Right lobe of liver (tissue), 6 donors: Measurements from ENCODE around the gene EDC4. TPM values are rescaled to one million over a fixed set of nuclear protein-coding genes. Genes with fewer than 3 reads are reported as not detected.

Source experiments
- ATAC-seq, 4 donors: fragments of 200-7000 bp; cut with Tn5 transposase; one replicate each; pipeline ENCODE4 v1.9.1; 2020; ENCODE audit warnings: mild to moderate bottlenecking in 4 of 4, moderate library complexity in 4 of 4
- DNase-seq, 3 donors: peaks; one replicate each; pipeline ENCODE4 v3.0.0-alpha.2; 2020
- H3K27ac ChIP-seq, 3 donors: fragments of 200-600 bp; one replicate each; pipeline ENCODE4 v1.8.0; 2022
- H3K27me3 ChIP-seq, 2 donors: fragments of 200-600 bp; one replicate each; pipeline ENCODE4 v1.8.0; 2022
- H3K36me3 ChIP-seq, 4 donors: fragments of 200-600 bp; sonication (generic) in 1 of 4; one replicate each; pipeline versions ENCODE4 v1.5.1 to v1.8.0; 2017 to 2022; ENCODE audit warnings: control low read depth in 1 of 4
- H3K4me1 ChIP-seq, 4 donors: fragments of 200-600 bp; sonication (generic) in 1 of 4; one replicate each; pipeline versions ENCODE4 v1.5.1 to v1.8.0; 2017 to 2022; ENCODE audit warnings: control low read depth in 1 of 4
- H3K4me3 ChIP-seq, 3 donors: fragments of 200-600 bp; one replicate each; pipeline ENCODE4 v1.8.0; 2022
- H3K9me3 ChIP-seq, 4 donors: fragments of 200-600 bp; sonication (generic) in 1 of 4; one replicate each; pipeline versions ENCODE4 v1.5.1 to v1.8.0; 2017 to 2022; ENCODE audit warnings: control low read depth in 1 of 4
- POLR2A ChIP-seq: fragments of 450-650 bp; IDR thresholded peaks from one replicate; pipeline ENCODE4 v1.6.1; 2017; ENCODE audit warnings: antibody characterized with exemption, mild to moderate bottlenecking
- WGBS: methylation state at CpG from one replicate; pipeline ENCODE4 v1.1.6; 2018; ENCODE audit warnings: low coverage, low lambda C conversion rate; ENCODE audit not compliant: insufficient coverage; ENCODE audit errors: missing lambda C conversion rate; 5-methylcytosine and 5-hydroxymethylcytosine counted together
- intact Hi-C, 2 donors: fragments of 100-400 bp; cut with DNase I; formaldehyde crosslinking; loops; one replicate each; pipeline versions ENCODE4 v1.11.2 to v1.14.1; 2022
- total RNA-seq, 6 experiments: library from RNA; depleted of rRNA in 2 of 6; stranded (reverse); fragments of >200 nt in 2 of 6; fragmentation: NEBNext Ultra II Directional in 3 of 6; extraction: Animal tissue kit (Norgen Biotek cat#: 25700) in 3 of 6; gene quantifications; one replicate each; pipeline versions ENCODE4 v1.1.0 to v1.2.4, GENCODE V29; 2016 to 2023
- TF ChIP-seq, protein P1 (sequence below), 4 donors: fragments of 200-600 bp in 3 of 4; fragments of 450-650 bp in 1 of 4; IDR thresholded peaks; one replicate each; pipeline versions ENCODE4 v1.5.1 to v1.8.0; 2016 to 2022; ENCODE audit warnings: antibody characterized with exemption in 4 of 4, mild to moderate bottlenecking in 2 of 4
- donor health status: DM: no; HTN: yes; CAD: no.
- donor health status: DM: no; HTN: no; CAD: no.
- donor health status: DM: no; HTN: no; CAD: no.
- donor health status: DM: no; HTN: yes; CAD: no.
- donor health status: DM: no; HTN: yes; CAD: no.

Gene EDC4
- total RNA-seq, 6 experiments from 2014 or later: 16.2 to 25.4 (median 19.5) TPM

GRCh38 chr16:67881621-67882161 is 8.8 kb downstream of the EDC4 start:
- no peak overlapping the region for H3K4me3 ChIP-seq
- 85% methylated on average over 6 of the region's 21 CpGs for WGBS
- TF ChIP-seq POLR2A: no peak
- TF ChIP-seq, protein P1, sequence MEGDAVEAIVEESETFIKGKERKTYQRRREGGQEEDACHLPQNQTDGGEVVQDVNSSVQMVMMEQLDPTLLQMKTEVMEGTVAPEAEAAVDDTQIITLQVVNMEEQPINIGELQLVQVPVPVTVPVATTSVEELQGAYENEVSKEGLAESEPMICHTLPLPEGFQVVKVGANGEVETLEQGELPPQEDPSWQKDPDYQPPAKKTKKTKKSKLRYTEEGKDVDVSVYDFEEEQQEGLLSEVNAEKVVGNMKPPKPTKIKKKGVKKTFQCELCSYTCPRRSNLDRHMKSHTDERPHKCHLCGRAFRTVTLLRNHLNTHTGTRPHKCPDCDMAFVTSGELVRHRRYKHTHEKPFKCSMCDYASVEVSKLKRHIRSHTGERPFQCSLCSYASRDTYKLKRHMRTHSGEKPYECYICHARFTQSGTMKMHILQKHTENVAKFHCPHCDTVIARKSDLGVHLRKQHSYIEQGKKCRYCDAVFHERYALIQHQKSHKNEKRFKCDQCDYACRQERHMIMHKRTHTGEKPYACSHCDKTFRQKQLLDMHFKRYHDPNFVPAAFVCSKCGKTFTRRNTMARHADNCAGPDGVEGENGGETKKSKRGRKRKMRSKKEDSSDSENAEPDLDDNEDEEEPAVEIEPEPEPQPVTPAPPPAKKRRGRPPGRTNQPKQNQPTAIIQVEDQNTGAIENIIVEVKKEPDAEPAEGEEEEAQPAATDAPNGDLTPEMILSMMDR (IDR thresholded peaks at IDR 0.05): no peak
- H3K27ac ChIP-seq: no peak overlapping the region
- H3K4me1 ChIP-seq: peaks cover 0 to 11% (median 5%) of the 10 kb centered on the region in 4 donors
- peaks cover 3 to 62% (median 32%) of the 10 kb centered on the region in 4 donors for H3K36me3 ChIP-seq
- DNase-seq: no peak
- ATAC-seq: no peak
- H3K9me3 ChIP-seq: no peaks in the 10 kb centered on the region
- intact Hi-C loops: loop anchor here in 1 of 2 donors (5.0 kb wide), 1 partner anchor 46 kb away; no protein-coding TSS in a partner anchor
- no peaks in the 10 kb centered on the region for H3K27me3 ChIP-seq

DNA sequence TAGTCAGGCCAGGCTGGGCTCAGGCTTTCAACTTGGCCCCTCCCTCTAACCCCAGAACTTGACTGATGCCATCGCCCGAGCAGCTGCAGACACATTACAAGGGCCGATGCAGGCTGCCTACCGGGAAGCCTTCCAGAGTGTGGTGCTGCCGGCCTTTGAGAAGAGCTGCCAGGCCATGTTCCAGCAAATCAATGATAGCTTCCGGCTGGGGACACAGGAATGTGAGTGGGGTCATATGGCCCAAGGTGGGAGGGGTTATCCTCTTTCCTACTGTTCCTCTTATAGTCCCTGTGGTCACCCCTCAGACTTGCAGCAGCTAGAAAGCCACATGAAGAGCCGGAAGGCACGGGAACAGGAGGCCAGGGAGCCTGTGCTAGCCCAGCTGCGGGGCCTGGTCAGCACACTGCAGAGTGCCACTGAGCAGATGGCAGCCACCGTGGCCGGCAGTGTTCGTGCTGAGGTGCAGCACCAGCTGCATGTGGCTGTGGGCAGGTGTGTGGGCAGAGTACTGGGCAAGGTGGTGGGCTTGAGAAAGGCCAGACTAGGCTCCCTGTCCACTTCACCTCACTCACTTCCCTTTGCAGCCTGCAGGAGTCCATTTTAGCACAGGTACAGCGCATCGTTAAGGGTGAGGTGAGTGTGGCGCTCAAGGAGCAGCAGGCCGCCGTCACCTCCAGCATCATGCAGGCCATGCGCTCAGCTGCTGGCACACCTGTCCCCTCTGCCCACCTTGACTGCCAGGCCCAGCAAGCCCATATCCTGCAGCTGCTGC is 9.7 kb downstream of the EDC4 start:
- 48% methylated on average over 7 of the region's 18 CpGs for WGBS
- H3K4me3 ChIP-seq: no peak overlapping the region
- intact Hi-C loops: loop anchor here in 1 of 2 donors (5.0 kb wide), 1 partner anchor 45 kb away; no protein-coding TSS in a partner anchor
- H3K27me3 ChIP-seq: no peaks in the 10 kb centered on the region
- no peak overlapping the region for H3K27ac ChIP-seq
- TF ChIP-seq POLR2A: no peak
- TF ChIP-seq, protein P1 (IDR thresholded peaks at IDR 0.05): peak in 2 of 4 donors; percentile 4 to 13
- H3K36me3 ChIP-seq: peaks cover 3 to 53% (median 28%) of the 10 kb centered on the region in 4 donors
- ATAC-seq (peak in 3 of 4 donors; percentile 4 to 44 (median 35)), DNase-seq (peak; percentile 52 to 70 (median 59))
- no peaks in the 10 kb centered on the region for H3K9me3 ChIP-seq
- H3K4me1 ChIP-seq: peaks cover 0 to 11% (median 5%) of the 10 kb centered on the region in 4 donors

GRCh38 chr16:67883146-67883871 is 10.5 kb downstream of the EDC4 start:
- WGBS: 22% methylated on average over 1 of the region's 6 CpGs
- H3K4me3 ChIP-seq: no peak overlapping the region
- peaks cover 0 to 11% (median 5%) of the 10 kb centered on the region in 4 donors for H3K4me1 ChIP-seq
- peaks cover 3 to 45% (median 24%) of the 10 kb centered on the region in 4 donors for H3K36me3 ChIP-seq
- intact Hi-C loops: loop anchor here in 1 of 2 donors (5.0 kb wide), 1 partner anchor 44 kb away; no protein-coding TSS in a partner anchor
- DNase-seq (no peak), ATAC-seq (no peak)
- H3K27ac ChIP-seq: no peak overlapping the region
- TF ChIP-seq POLR2A: no peak
- H3K9me3 ChIP-seq: no peaks in the 10 kb centered on the region
- H3K27me3 ChIP-seq: no peaks in the 10 kb centered on the region

- Histone ChIP-seq H3K4me1 (peaks cover 0 to 11% (median 5%) of the 10 kb centered on the region in 4 donors), H3K4me3 (no peak overlapping the region), H3K27ac (no peak overlapping the region), H3K9me3 (no peaks in the 10 kb centered on the region), H3K36me3 (peaks cover 3 to 40% (median 20%) of the 10 kb centered on the region in 4 donors), H3K27me3 (no peaks in the 10 kb centered on the region)
- TF ChIP-seq, protein P1 (IDR thresholded peaks at IDR 0.05): peak; percentile 81 to 96 (median 89)
- no peak for TF ChIP-seq POLR2A
- intact Hi-C loops: loop anchor here in 1 of 2 donors (5.0 kb wide), 1 partner anchor 43 kb away; no protein-coding TSS in a partner anchor
- peak; percentile 69 to 77 (median 70) for DNase-seq
- ATAC-seq: peak; percentile 65 to 72 (median 70)
- 53% methylated on average over 9 of the region's 11 CpGs for WGBS
Observed at GRCh38 chr16:67883872-67884261, 11.0 kb downstream of the EDC4 start.
